Measurements from ENCODE around the gene DCTN2.
"Not testable (repeated sequence)": the region's sequence is repeated elsewhere in the genome, so short reads cannot be mapped to it uniquely, and the experiment has no call there.

DCTN2 gene

GRCh38 chr12:57546438-57547287 lies at the start of gene DCTN2:
Gene DCTN2, minus strand, starts transcription at chr12:57547192. Its CDS starts 129 bp downstream, at chr12:57547063.
- FAIRE-seq, result no peak

- no peak for FAIRE-seq
Observed at GRCh38 chr12:57593187-57593586, 46.2 kb upstream of the DCTN2 start.

GRCh38 chr12:57592551-57593165 lies 45.7 kb upstream of the DCTN2 start:
- FAIRE-seq, result no peak

GRCh38 chr12:57591782-57592325 lies 44.9 kb upstream of the DCTN2 start:
- FAIRE-seq, result no peak

- FAIRE-seq, result no peak
Observed at GRCh38 chr12:57590864-57591781, 44.1 kb upstream of the DCTN2 start, which contains the start of gene PIP4K2C. Gene PIP4K2C, plus strand, starts transcription at chr12:57591192. Its CDS starts 98 bp downstream, at chr12:57591290.

GRCh38 chr12:57590479-57590863 lies 43.5 kb upstream of the DCTN2 start:
- no peak for FAIRE-seq

GRCh38 chr12:57588951-57589610 lies 42.1 kb upstream of the DCTN2 start:
- not testable (repeated sequence) for FAIRE-seq

GRCh38 chr12:57586832-57587429 lies 39.9 kb upstream of the DCTN2 start:
- FAIRE-seq, result no peak

GRCh38 chr12:57586128-57586527 lies 39.1 kb upstream of the DCTN2 start:
- FAIRE-seq, result no peak

- FAIRE-seq, result no peak
Observed at GRCh38 chr12:57585156-57585555, 38.2 kb upstream of the DCTN2 start.

- FAIRE-seq, result no peak
Observed at GRCh38 chr12:57584690-57585089, 37.7 kb upstream of the DCTN2 start.

- FAIRE-seq, result no peak
Observed at GRCh38 chr12:57584050-57584449, 37.1 kb upstream of the DCTN2 start.

- no peak for FAIRE-seq
Observed at GRCh38 chr12:57583008-57583831, 36.2 kb upstream of the DCTN2 start.

- FAIRE-seq, result no peak
Observed at GRCh38 chr12:57582440-57582839, 35.4 kb upstream of the DCTN2 start.

- FAIRE-seq, result no peak
Observed at GRCh38 chr12:57581802-57582201, 34.8 kb upstream of the DCTN2 start.

- FAIRE-seq, result no peak
Observed at GRCh38 chr12:57580466-57580795, 33.4 kb upstream of the DCTN2 start.

- no peak for FAIRE-seq
Observed at GRCh38 chr12:57579677-57580465, 32.9 kb upstream of the DCTN2 start.

GRCh38 chr12:57579011-57579410 lies 32.0 kb upstream of the DCTN2 start:
- no peak for FAIRE-seq

- FAIRE-seq, result no peak
Observed at GRCh38 chr12:57577981-57578758, 31.2 kb upstream of the DCTN2 start.
